Measurements from ENCODE around the gene HOXC11.

Gene HOXC11

GRCh38 chr12:53974084-53975063 is 1.4 kb downstream of the HOXC11 start, which contains the start of gene HOTAIR:
Gene HOTAIR (minus strand): TSS chr12:53974954.
- peak; percentile 73 for DNase-seq

- no peak for DNase-seq
Measured at GRCh38 chr12:53975064-53975471, 2.1 kb downstream of the HOXC11 start.

DNA sequence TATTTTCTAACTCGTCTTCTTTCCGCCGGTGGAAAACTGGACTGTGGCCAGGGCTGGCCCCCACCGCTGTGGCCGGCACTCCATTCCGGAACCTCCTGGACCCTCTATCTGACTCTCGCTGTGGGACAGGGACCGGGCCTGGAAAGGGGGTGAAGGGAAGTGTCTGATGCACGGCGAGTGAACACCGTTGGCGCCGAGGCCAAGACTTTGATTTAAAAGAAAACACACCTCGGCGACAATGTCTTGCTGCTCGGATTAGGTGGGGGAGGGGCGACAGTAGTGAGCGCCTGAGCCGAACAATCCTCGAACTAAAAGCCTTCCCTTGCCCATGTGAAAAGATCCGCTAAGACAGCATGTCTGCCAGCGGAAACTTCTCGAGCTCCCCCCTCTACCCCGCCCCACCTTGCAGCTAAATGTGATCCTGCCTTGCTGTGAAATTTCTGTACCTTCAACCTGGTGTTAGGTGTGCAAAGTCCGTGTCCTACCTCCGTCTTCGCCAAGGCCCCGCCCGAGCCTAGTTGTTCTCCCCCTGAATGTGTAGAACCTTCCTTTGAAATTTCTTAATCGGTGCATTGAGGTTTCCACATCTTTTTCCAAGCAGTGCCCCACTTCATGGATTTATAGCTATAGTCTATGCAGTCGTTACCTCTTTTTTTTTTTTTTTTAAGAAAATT is 2.7 kb downstream of the HOXC11 start:
- DNase-seq: no peak

DNA sequence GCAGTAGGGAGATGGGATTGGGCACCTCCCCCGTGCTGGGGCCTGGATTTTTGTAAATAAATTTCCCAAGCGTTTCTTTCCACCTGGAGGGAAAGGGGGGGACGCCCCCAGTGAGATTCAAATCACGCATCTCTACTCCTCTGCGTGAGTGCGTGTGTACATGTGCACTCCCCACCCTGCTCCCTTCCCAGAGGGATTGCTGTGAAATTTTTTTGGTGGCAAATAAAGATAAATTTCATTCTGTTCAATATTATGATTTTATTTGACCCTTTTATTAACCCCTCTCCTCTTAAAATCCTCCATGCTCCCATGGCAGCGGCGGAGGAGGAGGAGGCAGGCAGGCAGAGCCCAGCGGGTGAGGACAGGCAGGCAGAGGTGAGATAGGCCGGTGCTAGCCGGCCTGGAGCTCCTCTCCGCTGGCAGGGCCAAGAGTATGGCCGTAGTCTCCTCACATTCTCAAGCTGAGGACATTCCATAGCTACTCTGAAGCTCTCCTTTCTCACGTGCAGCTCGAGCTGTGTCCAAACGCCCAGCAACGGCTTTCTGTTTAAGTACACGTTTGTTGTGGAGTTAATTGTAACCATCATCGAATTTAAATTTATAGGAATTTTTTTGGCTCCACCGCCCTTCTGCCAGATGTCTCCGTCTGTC is 3.4 kb downstream of the HOXC11 start:
- DNase-seq: no peak

DNA sequence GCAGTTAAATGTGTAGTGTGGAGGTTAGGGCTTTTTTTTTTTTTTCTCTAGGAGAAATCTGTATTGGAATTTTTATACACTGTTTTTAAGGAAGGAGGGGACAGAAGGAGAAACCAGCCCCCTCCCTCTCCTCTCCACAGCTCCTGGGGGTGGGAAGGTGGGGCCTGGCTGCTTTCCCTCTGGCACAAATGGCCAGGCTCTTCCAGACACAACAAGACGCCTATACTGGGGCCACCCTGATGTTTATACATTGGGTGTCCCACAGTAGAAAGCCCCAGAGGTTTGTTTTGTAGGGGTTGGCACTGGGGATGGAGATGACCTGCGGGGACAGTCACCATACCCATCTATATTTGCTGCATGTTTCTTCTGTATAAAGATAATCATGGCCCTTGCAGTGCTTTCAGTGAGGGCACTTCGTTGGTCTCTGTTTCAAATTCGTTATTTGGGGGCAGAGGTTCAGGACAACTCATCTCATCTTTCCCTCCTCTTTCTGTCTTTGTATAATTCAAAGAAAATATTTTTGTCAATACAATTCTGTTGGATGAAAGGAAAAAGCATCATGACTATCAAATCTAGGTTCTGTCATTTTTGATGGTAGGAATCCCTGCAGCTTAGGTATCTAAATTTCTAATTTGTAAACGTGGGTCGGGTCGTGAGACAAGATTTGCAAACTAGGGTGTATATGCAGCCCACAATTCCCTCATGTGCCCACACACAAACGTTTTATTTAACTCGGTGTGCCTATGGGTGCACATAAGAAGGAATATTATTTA is 4.1 kb downstream of the HOXC11 start:
- DNase-seq: no peak

- no peak for DNase-seq
Measured at GRCh38 chr12:53977596-53978445, 4.9 kb downstream of the HOXC11 start.

GRCh38 chr12:53978477-53979356 is 5.8 kb downstream of the HOXC11 start:
- DNase-seq: no peak

DNA sequence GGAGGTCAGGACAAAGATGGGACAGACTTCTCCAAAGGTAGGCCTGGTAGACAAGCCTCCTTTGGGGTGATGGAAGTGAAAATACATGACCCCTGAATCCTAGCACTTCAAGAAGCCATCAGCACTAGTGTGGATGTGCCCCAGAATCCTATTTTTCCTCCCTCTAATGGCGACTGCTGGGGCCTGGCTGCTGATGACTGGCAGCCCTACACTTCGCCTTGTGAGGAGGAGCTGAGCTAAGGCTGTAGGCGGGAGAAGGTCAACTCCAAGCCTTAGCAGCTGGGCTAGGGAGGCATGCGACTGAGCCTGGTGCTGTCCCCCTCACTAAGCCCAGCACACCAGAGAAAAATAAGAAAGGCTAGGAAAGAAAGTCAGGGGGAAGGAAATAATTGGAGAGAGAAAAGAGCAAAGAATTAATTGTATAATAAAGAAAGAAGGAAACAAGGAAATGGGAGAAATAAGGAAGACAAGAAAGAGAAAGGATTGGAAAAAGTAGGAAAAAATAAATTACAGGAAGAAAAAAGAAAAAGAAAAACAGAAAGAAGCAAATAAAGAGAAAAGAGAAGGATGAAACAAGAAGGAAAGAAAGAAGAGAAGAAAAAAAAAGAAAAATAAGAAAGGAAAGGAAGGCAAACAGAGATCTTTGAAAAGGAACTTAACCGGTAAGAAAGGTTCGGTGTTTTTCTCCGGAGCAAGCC is 7.3 kb downstream of the HOXC11 start:
- DNase-seq: no peak

DNA sequence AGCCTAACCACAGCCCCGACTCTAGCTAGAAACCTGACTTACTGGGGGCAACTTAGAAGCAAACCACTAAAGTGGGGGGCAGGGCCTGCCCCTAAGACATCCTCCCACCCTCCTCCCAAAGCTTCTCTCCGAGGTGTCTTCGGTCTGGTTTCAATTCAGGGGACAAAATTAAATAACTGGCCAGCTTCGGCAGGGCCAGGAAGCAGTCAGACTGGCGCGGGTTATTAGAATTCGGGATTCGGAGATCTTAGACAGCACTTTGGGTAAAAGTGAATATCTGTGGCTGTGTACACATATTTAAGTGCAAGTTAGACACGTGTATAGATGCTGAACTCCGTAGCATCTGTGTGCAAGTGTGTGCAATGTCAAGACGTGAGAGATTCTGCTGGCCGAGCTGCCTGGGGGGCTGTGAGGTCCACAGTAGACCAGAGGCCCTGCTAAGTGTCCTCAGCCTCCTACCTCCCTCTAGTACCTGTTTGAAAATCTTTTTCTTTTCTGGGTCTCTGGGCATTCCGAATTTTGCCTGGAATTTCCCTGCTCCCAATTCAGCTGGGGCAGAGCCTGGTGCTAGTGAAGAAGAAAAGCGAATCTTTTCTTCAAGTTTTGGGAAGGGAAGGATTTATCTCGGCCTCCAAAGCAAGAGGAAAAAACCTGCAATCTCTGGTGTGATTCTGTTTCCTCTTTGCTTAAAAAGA is 8.0 kb downstream of the HOXC11 start:
- DNase-seq: no peak

DNA sequence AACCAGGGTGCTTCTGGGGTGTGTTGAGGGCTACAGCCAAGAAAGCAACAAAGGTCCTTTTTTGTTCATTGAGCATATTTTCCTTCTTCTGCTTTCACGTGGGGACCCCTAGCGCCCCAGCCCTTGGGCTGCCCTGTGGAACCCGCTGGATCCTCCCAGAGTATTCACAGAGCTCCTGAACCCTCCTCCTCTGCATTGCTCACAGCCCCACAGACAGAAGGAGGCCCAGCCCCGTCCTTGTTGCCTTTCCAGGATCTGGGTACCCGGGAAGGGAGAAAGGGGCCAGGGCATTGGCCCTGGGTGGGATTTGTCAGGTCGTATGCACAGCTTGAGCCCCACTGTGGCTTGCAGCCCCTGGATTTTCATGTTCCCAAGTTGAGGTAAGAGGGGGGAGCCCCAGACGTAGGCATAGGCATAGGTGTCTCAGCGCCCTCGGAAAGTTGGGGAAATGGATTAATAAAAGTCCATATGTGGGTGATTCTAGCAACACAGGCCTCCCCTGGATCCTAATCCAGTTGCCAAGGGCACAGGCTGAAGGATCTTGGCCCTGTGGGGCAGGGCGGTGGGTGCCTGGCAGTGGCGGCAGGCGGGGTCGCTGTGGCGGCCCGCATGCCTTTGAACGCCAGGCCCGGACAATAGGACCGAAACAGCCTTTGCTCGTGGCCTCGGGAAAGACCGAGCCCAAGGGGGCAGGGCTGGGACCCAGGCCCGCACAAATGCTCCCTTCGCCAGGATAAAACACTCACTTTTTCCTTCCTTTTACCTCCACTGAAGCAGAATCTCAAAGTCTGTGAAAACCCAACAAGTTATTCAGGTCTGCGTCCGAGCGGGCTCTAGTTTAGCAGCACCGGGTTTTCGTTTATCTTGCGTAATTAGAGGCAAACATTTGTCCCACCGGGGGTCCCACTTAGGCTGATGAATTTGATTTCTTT is 9.0 kb downstream of the HOXC11 start:
- no peak for DNase-seq

- no peak for DNase-seq
Measured at GRCh38 chr12:53982648-53983567, 10.0 kb downstream of the HOXC11 start.

- DNase-seq: no peak
Measured at GRCh38 chr12:53983568-53983949, 10.6 kb downstream of the HOXC11 start.

DNA sequence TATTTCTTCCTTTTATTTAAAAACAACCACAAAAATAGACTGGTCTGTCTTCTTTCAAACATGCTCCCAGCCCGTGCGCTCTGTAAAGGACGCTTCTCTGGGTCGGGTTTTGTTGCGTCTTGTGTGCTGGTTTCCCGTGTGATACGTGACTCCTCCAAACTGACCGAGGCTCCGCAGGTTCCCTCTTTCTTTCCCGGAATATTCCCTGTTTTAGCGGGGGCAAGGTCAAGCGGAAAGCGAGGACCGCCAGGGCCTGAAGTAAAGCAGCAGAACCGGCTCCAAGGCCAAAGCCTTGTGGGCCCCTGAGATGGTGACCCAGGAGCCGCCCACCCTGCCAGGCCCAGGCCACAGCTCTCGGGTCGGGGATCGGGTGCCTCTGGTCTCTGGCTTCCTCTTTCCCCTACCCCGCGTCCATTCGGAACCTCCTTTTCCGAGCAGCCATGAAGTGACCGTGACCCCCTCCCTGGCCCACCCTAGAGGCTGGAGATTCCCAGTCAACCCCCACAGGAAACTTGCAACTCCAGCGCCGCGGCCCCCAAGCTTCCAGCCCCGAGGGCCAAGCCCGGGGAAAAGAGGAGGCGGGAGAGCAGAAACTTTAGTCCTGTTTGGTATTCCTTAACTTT is 11.1 kb downstream of the HOXC11 start:
- DNase-seq: no peak

DNA sequence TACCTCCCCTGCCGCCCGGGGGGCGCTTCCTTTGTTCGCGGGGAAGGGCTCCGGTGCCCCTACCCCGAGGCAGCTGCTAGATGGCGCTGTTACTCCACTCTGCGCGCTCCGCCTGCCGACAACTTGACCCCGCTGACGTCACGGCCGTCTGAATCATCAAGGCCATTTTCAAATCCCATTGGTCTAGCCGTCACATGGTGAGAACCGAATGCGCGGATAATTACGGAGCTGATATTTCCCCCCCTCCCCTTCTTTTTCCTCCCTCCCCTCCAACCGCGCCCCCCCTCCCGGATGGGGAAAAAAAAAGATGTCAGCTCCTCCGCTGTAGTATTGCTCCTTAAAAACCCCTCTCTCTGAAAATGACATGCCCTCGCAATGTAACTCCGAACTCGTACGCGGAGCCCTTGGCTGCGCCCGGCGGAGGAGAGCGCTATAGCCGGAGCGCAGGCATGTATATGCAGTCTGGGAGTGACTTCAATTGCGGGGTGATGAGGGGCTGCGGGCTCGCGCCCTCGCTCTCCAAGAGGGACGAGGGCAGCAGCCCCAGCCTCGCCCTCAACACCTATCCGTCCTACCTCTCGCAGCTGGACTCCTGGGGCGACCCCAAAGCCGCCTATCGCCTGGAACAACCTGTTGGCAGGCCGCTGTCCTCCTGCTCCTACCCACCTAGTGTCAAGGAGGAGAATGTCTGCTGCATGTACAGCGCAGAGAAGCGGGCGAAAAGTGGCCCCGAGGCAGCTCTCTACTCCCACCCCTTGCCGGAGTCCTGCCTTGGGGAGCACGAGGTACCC is 12.2 kb downstream of the HOXC11 start, which contains the start of gene HOXC10:
Gene HOXC10, plus strand, starts transcription at position 246 of the 791 bp plus-strand sequence. Its CDS starts 114 bp downstream, at position 360.
- peak; percentile 91 for DNase-seq

- no peak for DNase-seq
Measured at GRCh38 chr12:53985692-53985993, 12.7 kb downstream of the HOXC11 start.

All from activated effector memory CD4-positive, alpha-beta T cell treated with anti-CD3 and anti-CD28 coated beads, Interleukin-2, amount 50 U/mL, for 16 hours (primary cell).